ENCODE results near the gene ABHD17B.

DNA sequence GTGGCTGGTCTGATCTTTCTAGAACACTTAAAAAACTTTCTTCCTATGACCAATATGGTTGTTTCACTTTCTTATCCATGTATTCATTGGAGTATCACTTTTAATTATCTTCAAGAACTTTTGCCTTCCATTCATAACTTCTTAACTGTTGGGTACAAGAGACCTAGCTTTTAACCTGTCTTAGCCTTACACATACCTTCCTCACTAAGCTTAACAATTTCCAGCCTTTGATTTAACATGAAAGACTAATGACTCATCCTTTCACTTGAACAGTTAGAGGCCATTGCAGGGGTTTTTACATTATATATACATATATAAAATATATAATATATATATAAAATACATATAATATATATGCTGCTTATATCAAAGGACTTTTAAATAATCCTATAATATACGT lies 57.9 kb downstream of the ABHD17B start:
- TF ChIP-seq EZH2 (IDR thresholded peaks at IDR 0.05; ENCODE audit: insufficient read depth, poor library complexity, severe bottlenecking) (no peak), EZH2phosphoT487 (IDR thresholded peaks at IDR 0.05; ENCODE audit: insufficient read depth, low read depth) (no peak)
